GM19025 (cell line): ENCODE data around the gene DNAAF3.
"Not testable (repeated sequence)": the region's sequence is repeated elsewhere in the genome, so short reads cannot be mapped to it uniquely, and the experiment has no call there.

Experiments used
- ATAC-seq: cut with Tn5 transposase; IDR thresholded peaks from one replicate; pipeline ENCODE4 v1.9.1; 2021; ENCODE audit warnings: mild to moderate bottlenecking, low read depth, moderate library complexity; ENCODE audit not compliant: unreplicated experiment

The DNAAF3 gene

DNA sequence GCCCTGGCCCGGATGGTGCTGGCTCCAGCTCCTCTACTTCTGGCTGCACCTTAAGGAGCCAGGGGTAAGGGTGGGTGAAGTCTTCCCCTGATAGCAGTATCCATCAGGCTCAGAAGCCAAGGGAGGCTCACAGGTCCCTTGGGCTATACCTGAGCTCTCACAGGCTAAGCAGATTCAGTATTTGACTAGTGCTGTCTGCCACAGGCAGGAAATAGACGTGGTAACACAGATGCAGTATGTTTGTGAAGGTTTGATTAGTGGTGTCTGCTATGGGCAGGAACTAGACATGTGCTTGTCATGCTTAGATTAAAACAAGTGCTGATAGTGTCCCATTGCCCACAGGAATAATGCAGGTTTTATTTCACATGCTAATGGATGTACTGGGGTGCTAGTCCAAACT lies 9.7 kb upstream of the DNAAF3 start:
- ATAC-seq, result no peak

- no peak for ATAC-seq
Measured at GRCh38 chr19:55175117-55175867, 8.9 kb upstream of the DNAAF3 start.

- no peak for ATAC-seq
Measured at GRCh38 chr19:55174425-55175116, 8.2 kb upstream of the DNAAF3 start.

DNA sequence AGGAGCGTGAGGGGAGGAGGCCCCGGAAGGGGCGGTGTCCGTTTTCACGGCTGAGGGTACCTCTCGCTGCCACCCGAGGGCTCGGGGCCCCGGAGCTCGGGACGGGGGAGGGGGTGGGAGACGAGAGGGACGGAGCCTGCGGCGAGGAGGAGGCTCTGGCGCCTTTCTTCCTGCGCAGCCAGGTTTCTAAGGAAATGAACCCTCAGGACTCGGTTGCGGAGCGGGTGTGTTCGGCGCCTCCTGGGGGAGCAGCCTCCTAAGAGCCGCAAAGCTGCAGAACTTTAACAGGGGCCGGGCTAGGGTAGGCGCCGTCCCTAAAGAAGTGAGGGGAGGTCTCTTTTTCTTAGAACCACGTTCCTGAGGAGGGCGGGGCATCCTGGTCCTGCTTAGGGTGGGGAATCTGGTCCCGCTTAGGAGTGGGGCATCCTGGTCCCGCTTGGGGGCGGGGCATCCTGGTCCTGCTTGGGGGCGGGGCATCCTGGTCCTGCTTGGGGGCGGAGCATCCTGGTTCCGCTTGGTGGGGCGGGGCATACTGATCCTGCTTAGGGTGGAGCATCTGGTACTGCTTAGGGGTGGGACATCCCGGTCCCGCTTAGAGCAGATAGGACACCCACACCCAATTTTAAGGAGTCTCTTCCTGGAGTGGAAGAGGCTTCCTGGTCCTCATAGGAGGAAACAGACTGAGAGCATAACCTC lies 7.4 kb upstream of the DNAAF3 start:
- no peak for ATAC-seq

GRCh38 chr19:55173186-55173713 lies 6.8 kb upstream of the DNAAF3 start:
- no peak for ATAC-seq

DNA sequence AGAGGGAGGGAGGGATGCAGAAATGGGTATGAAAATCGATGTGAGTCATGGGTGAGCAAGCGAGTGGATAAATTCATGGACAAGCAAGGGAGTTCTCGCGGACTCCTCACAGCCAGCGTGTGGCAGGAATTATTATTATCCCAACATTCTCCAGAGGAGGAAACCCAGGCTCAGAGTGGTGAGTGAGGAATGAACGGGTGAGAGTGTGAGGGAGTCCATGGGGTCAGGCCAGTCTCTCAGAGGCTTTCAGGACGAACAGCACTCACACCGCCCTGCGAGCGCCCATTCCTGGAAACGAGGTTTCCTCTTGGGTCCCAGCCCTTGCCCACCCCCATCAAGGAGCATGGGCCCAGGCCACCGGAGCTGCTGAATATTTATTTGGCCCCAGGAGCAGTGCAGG lies 6.3 kb upstream of the DNAAF3 start:
- no peak for ATAC-seq

DNA sequence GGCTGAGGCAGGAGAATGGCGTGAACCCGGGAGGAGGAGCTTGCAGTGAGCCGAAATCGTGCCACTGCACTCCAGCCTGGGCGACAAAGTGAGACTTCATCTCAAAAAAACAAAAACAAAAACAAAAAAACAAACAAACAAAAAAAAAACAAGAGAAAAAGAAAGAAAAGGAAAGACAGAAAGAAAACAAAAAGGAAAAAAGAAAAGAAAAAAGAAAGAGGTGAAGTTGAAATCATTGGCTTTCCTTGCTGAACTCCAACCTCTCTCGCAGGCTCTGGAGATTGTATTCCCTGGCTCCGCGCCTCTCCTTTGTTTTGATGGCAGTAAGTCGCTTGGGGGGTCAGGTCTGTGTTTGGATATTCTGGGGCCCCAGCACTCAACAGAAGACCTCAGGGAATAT lies 5.9 kb upstream of the DNAAF3 start:
- not testable (repeated sequence) for ATAC-seq

GRCh38 chr19:55171440-55171839 lies 5.0 kb upstream of the DNAAF3 start:
- ATAC-seq, result no peak

GRCh38 chr19:55169136-55169535 lies 2.7 kb upstream of the DNAAF3 start:
- no peak for ATAC-seq

- ATAC-seq, result no peak
Measured at GRCh38 chr19:55165952-55166529, 372 bp downstream of the DNAAF3 start.

GRCh38 chr19:55161571-55162322 lies 4.7 kb downstream of the DNAAF3 start:
- no peak for ATAC-seq

DNA sequence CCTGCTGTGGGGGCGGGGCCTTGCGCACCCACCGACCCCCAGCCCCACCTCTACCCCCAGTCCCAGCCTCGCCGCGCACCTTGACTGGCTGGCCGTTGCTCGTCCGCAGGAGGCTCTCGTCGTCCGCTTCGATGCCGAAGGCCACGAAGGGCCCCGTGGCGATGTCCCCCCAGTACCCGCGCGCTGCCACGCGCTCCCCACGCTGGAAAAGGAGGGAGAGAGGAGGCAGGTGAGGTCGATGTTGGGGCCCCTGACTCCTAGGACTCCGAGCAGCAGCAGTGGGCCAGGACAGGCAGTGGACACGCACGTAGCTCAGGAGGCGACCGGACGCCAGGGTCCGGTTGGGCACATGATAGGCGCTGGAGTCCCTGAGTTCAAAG lies 5.4 kb downstream of the DNAAF3 start:
- ATAC-seq, result no peak

DNA sequence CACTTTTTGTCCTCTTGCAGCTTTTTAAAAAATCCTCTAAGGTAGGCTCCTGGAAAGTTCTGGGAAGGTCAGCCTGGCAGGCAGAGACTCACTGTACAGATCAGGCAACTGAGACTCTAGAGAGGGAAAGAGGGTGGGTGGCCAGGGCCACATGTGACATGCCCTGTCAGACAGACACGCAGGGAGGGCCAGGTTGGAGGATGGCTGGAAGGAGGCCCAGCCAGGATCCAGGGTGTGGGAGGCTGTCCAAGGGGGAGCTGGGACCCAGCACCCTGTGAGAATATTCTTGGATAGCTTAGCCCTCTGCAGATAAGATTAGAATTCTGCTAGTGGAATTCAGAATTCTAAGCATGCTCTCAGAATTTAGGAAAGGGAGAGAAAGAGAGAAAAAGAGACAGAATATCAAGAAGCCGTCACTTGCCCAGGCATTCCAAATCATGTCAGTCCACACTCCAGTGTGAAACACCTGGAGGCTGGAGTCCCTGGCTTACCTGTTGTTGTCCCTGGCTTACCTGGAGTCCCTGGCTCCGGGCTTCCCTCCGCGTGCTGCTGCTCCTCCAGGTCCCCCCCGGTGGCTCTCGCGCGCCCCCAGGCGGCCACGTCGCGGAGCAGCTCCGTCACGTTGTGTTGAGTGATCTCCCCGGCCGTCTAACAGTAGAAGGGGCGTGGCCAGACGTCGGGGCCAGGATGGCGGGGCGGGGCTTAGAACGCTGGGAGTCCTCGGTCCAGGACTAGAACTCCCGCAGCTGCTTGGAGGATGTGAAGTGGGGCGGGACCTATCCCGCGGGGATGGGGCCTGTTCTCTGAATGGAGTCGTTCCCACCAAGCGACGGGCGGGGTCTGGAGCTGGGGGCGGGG lies 6.1 kb downstream of the DNAAF3 start:
- no peak for ATAC-seq

DNA sequence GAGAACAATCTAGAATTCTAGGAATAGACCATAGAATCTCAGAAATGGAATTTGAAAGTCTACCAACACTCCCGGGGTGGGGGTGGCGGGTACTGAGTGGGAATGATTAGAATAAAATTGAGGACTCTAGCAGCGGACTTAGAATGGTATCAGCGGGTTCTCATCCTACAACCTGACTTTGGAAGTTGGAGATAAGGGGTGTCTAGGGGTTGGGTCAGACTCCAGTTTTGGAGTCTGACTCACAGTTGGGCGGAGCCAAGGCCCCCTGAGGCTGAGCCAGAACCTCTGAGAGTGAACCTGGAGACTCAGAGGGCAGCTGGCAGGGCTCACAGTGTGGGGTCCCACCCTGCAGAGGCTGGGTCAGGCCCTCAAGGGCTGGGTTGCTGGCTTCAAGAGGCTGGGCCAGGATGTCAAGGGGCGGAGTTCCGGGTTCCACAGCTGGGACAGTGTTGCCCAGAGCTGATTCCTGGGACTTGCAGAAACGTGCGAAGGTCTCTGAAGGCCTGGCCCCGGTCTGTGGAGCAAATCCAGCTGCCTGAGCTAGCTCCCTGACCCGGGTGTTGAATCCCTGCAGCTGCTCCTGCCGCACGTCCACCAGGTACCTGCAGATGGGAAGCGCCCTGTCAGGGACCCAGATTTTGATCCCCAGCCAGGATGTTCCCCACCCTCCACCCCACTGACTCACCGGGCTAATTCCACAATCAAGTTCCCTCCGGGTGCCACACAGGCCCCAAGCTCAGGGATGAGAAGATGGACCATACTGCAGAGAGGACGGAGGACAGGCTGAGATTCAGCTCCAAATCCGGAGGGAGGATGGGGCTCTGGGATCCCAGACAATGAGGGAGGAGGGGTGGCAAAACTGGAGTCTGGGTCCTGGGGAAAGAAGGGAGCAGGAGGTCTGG lies 7.3 kb downstream of the DNAAF3 start:
- no peak for ATAC-seq

DNA sequence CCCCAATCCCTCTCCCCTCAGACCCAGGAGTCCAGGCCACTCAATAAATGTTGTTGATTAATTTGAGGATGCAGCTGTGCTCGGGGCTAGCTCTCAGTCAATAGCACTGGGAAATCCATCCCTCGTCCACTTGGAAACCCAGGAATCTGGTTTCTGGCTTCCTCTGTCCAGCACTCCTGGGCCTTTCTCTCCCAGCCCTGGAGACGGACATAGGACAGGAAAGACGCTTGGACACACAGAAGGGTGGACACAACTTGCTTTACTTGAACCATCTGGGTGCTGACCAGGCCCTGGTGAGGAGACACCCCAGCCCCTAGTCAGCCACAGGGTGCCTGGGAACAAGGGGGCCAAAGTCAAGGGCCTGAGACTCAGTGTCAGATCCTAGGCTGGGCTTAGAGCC lies 8.0 kb downstream of the DNAAF3 start:
- ATAC-seq, result no peak

GRCh38 chr19:55157064-55157908 lies 9.1 kb downstream of the DNAAF3 start, which contains the start of gene TNNI3:
Gene TNNI3, minus strand, starts transcription at chr19:55157732. Its CDS starts 143 bp downstream, at chr19:55157589.
- no peak for ATAC-seq
